IPS DF 4.7 (cell line): ENCODE data around the gene PSMB9.

Experiments
- DNase-seq: peaks from one replicate; pipeline ENCODE4 v3.0.0-alpha.2; 2013; ENCODE audit warnings: low spot score; ENCODE audit errors: extremely low read depth

The PSMB9 gene

DNA sequence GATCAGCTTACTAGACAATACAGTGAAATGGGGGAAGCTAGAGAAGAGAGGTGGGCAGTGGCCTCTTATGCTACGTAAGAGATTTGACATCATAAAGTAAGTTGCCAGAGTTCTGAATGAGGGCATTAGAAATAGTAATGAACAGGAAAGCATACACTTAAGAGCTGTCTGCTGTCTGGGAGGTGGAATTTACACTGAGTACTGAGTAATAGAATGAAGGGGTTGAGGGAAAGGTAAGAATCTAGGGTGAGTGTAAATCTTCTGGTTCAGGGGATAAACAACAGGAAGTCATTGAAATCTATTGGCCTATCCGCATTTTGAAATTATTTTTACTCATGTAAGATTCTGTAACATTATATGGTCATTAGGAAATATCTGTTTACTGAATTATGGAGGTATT lies 51.1 kb downstream of the PSMB9 start:
- DNase-seq, result no peak

DNA sequence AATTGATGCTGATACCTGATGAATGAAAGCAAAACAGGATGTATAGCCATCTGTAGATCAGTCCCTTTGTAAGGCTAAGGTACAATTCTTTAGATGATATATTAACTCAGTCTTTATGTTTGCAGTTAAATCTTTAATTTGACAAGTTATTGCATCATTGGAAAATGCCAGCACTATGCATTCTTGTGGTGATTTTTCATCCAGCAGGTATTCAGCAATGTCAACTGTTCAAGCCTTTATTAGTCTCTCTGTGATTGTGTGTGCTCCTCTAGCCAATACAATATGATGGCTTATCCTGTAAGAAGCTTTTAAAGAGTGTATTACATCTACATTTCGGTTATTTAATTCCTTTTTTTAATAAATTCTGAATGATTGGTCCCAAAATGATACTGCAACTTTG lies 52.5 kb downstream of the PSMB9 start:
- no peak for DNase-seq

DNA sequence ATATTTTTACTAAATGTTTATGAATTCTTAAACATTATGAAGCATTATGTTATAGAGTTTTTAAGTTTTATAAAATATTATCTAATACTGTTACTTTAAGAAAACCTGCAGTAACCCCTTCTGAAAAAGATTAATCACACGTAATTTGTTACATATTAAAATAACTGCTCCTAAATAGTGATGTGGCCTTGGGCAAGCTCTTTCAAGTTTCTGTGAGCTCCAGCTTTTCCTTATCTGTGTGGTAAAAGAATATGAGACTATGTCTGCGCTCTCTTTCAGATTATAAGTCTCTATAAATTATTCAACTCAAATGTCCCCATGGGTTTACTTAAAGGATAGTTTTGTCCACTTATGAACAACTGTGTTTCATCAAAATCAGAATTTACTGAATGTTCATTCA lies 54.9 kb downstream of the PSMB9 start:
- no peak for DNase-seq
